ENCODE data around the gene ALG6. TPM values are rescaled to one million over a fixed set of nuclear protein-coding genes. Genes with fewer than 3 reads are reported as not detected.

The ALG6 gene
- total RNA-seq, 1 experiment from 2014 or later: 21.4 TPM

GRCh38 chr1:63350320-63350719 is 17.1 kb upstream of the ALG6 start:
- Histone ChIP-seq H3K79me1 (ENCODE audit: insufficient read depth, low read depth, low read length, poor library complexity, severe bottlenecking) (no peaks in the 10 kb centered on the region), H2BK120ac (ENCODE audit: low read depth, low read length, poor library complexity, severe bottlenecking) (no peak overlapping the region), H3T11ph (ENCODE audit: low read length) (no peak overlapping the region), H3K56ac (ENCODE audit: insufficient read length, low read depth, low read length) (no peak overlapping the region), H3K4me2 (ENCODE audit: insufficient read depth, insufficient read length, low read length) (no peak overlapping the region), H3K27ac (ENCODE audit: insufficient read length, low read depth, low read length) (no peak overlapping the region), H4K91ac (ENCODE audit: insufficient read length, low read depth, low read length) (no peak overlapping the region), H4K20me1 (ENCODE audit: control insufficient read depth, insufficient read depth, insufficient read length) (no peaks in the 10 kb centered on the region), H3K79me2 (ENCODE audit: insufficient read depth, low read length) (no peaks in the 10 kb centered on the region), H2AK5ac (ENCODE audit: insufficient read length, low read length) (no peak overlapping the region), H3K9me3 (ENCODE audit: control insufficient read depth, low read depth, low read length) (no peaks in the 10 kb centered on the region), H2BK20ac (ENCODE audit: low read depth, low read length, poor library complexity, severe bottlenecking) (no peak overlapping the region), H3K18ac (ENCODE audit: insufficient read length, low read depth, low read length) (no peak overlapping the region), H3K23ac (ENCODE audit: insufficient read length, low read depth, low read length) (no peak overlapping the region), H3K4me1 (ENCODE audit: insufficient read depth, low read length) (peaks cover 3% of the 10 kb centered on the region; the same call in 1 of the 2 replicates), H3K23me2 (ENCODE audit: insufficient read length, low read depth, low read length, poor library complexity, severe bottlenecking) (no peaks in the 10 kb centered on the region), H3K27me3 (ENCODE audit: insufficient read depth, low read length) (no peaks in the 10 kb centered on the region), H2BK5ac (ENCODE audit: insufficient read length, low read length) (no peak overlapping the region), H4K5ac (ENCODE audit: insufficient read length, low read depth, low read length) (no peak overlapping the region), H2BK12ac (ENCODE audit: insufficient read length, low read depth, low read length) (no peak overlapping the region), H3K4ac (ENCODE audit: low read depth, low read length) (no peak overlapping the region), H3K9ac (ENCODE audit: extremely low read depth, insufficient read length, low read length) (no peak overlapping the region), H3K14ac (ENCODE audit: insufficient read depth, low read length) (no peak overlapping the region), H4K8ac (replicated peaks; ENCODE audit: insufficient read length, low read depth, low read length) (no peak overlapping the region), H2BK15ac (ENCODE audit: low read depth, low read length) (no peak overlapping the region), H2AFZ (ENCODE audit: low read length) (no peak overlapping the region)
- no peaks in the 10 kb centered on the region; a peak in 1 of 5 replicates for H3K9me3 Mint-ChIP-seq
- no peaks in the 10 kb centered on the region for H3K36me3 Mint-ChIP-seq (ENCODE audit: insufficient read depth in 1 of 3, low read depth in 3 of 3)
- DNase-seq: no peak
- TF ChIP-seq, protein P1, sequence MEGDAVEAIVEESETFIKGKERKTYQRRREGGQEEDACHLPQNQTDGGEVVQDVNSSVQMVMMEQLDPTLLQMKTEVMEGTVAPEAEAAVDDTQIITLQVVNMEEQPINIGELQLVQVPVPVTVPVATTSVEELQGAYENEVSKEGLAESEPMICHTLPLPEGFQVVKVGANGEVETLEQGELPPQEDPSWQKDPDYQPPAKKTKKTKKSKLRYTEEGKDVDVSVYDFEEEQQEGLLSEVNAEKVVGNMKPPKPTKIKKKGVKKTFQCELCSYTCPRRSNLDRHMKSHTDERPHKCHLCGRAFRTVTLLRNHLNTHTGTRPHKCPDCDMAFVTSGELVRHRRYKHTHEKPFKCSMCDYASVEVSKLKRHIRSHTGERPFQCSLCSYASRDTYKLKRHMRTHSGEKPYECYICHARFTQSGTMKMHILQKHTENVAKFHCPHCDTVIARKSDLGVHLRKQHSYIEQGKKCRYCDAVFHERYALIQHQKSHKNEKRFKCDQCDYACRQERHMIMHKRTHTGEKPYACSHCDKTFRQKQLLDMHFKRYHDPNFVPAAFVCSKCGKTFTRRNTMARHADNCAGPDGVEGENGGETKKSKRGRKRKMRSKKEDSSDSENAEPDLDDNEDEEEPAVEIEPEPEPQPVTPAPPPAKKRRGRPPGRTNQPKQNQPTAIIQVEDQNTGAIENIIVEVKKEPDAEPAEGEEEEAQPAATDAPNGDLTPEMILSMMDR (conservative IDR thresholded peaks at IDR 0.05): no peak
- no peak overlapping the region for H3K4me3 Mint-ChIP-seq
- H3K27ac Mint-ChIP-seq: no peak overlapping the region
- no CpG with 5 or more reads among the region's 5 CpGs for WGBS (ENCODE audit: extremely low coverage, insufficient read length, low lambda C conversion rate)
- H3K4me1 Mint-ChIP-seq: peaks cover 2 to 10% of the 10 kb centered on the region in 2 experiments; a peak in 2 of 4 replicates
- H3K27me3 Mint-ChIP-seq (ENCODE audit: low read depth): no peaks in the 10 kb centered on the region; the same call in 1 of the 2 replicates

Measured in H9 (cell line).